Endothelial cell of umbilical vein (primary cell): Measurements from ENCODE around the gene ISOC1.

Experiments
- CTCF ChIP-seq, 2 donors: IDR thresholded peaks; 1 replicate in 1 of 2; 2 replicates in 1 of 2; pipeline ENCODE4 v1.5.1; 2011; ENCODE audit warnings: low read length in 2 of 2, mild to moderate bottlenecking in 2 of 2, moderate library complexity in 2 of 2, control low read depth in 1 of 2, inconsistent platforms in 1 of 2, low read depth in 1 of 2; ENCODE audit not compliant: insufficient read depth in 1 of 2; ENCODE audit errors: extremely low read depth in 1 of 2
- MAX ChIP-seq: IDR thresholded peaks from 2 replicates; pipeline ENCODE4 v1.6.1; 2011; ENCODE audit not compliant: insufficient read depth, insufficient read length

- no peak for TF ChIP-seq CTCF (IDR thresholded peaks at IDR 0.05; ENCODE audit: extremely low read depth in 1 of 2, insufficient read depth in 1 of 2, low read depth in 1 of 2, low read length in 2 of 2)
- TF ChIP-seq MAX: no peak
Measured at GRCh38 chr5:129077433-129078075, 17.0 kb upstream of the ISOC1 start.
